Cortex of kidney (tissue), 1 donor: Measurements from ENCODE around the gene NRCAM.

Experiments used
- DNase-seq: peaks from one replicate; lab custom pipeline; 2025; lab: John Stamatoyannopoulos, UW

Gene NRCAM

GRCh38 chr7:108248418-108248817, 207.8 kb downstream of the NRCAM start:
- no peak for DNase-seq

GRCh38 chr7:108247614-108248013, 208.6 kb downstream of the NRCAM start:
- DNase-seq: no peak

DNA sequence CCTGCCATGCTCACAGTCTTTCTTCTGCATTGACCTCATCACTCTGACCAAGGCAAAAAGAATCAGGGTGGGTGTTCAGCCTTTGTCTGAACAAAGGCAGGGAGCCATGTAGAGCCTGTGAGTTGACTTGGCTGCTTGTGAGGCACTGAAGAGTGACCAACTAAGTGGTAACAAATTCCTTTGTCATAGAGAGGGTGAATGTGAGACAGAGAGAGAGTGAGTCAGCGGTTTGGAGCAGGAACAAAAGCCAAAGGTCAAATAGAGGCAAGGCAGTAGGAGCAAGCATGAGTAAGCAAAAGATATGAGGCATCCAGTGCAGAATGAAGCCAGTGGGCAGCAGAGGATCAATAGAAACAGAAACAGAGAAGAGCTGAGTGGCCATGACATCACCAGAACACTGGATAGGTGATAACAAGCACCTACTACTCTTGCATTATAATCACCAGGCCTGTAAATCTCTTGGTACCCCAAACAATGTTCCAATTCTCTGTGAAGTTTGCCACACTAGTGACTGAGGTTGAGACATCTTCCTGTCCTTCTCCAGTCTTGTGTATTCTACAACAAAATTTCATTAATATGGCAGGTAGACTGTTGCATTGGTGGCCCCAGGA, 209.9 kb downstream of the NRCAM start:
- no peak for DNase-seq

DNA sequence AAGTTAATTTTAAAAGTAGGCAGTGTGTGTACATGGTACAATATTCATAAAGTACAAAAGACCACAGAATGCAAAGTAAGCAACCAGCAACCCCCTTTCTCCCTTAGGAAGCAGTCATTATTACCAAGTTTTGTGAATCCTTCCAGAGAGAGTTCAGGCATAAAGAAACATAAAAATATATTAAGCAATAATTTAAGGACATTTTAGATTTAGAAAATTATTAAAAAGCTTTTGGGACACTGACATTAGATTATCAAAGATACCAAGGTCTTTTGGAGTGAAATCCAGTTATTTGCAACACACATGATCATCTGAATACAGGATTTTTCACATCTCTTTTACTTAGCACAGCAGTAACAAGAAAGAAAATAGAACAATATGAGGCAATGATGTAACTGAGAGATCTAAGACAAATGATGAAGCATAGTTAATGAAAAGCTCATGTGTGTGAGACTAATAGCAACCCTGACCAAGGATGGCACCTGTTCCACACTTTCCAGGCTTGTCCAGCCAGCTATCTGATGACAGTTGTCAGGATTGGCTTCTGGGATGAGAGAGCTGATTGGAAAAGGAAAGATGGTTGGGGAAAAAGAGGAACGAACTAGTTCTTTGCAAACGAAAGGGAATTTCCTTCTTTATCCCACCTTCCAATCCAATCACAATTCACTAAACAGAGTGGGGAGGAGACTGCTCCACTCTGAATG, 210.6 kb downstream of the NRCAM start:
- DNase-seq: no peak

GRCh38 chr7:108244110-108244509, 212.1 kb downstream of the NRCAM start:
- DNase-seq: no peak

DNA sequence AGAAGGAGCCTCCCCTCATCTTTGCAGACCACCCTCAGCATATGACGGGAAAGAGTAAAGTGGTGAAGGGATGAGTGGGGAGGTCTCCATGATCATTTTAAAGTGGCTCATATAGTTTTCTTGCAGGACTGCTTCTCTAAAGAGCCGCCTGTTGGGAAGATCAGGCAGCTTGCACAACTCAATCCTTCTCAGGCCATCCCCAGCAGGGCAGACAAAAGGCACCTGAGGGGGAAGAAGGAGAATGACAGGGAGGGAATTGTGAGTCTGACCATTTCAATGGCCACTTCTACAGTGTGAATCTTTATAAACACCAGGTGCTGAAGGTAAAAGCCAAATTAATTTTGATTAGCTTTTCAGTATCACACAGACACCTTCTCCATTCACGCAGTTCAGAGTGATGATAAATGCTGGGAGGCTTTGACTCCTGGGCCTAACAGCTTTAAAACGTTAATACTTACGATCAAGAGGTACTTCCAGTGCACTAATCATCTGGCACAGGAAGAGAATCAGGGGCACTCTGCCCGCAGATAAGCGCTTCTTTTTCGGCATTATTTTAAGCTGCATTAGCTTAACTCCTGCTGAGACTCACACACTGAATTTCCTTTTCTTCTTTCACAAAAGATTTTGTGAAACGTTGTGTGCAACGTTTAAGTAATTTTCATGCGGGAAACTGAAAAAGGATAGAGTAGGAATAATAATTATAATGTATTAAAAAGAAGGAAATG, 216.6 kb downstream of the NRCAM start:
- no peak for DNase-seq

- DNase-seq: no peak
Observed at GRCh38 chr7:108236681-108237415, 219.4 kb downstream of the NRCAM start.

DNA sequence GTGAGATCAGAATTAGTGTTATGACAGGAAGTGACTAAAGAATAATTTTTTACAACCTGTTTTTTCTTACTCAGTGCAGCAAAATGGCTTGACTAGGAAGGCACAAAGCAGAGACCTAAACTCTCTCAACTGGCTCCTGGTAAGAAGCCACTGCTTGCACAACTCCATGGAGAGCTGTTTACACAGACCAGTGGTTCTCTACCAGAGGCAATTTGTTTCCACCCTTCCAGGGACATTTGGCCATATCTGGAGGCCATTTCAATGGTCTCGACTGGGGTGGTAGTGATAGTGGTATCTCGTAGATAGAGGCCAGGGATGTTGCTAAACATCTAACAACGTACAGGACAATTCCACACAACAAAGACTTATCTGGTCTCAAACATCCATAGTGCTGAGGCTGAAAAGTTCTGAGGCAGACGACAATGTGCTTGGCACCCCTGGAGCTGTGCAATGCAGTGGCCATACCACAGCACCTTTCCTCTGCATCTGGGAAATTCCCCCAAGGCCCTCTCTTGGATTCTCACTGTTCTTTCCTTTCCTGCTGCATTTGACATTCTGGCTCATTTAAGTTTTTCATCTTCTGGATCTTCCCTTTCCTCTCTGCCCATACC, 220.7 kb downstream of the NRCAM start:
- no peak for DNase-seq

GRCh38 chr7:108234971-108235450, 221.2 kb downstream of the NRCAM start:
- no peak for DNase-seq

- no peak for DNase-seq
Observed at GRCh38 chr7:108234281-108234680, 222.0 kb downstream of the NRCAM start.

GRCh38 chr7:108232076-108232475, 224.2 kb downstream of the NRCAM start:
- DNase-seq: no peak

DNA sequence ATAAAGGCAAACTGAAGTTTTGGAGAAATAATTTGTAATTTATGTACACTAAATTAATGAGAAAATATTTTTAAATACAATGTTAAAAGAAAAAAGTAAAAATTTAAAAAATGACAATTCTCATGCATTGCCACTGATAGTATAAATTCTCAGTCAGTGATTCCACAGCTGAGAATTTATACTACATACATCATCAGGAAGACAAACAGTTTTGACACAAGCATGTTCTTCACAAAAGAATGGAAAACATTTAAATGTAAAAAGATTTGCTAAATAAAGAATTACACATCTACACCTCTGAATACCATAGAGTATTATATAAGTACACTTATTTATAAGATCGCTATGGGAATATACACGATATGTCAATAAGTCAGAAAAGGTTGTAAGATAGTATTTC, 225.0 kb downstream of the NRCAM start:
- no peak for DNase-seq

DNA sequence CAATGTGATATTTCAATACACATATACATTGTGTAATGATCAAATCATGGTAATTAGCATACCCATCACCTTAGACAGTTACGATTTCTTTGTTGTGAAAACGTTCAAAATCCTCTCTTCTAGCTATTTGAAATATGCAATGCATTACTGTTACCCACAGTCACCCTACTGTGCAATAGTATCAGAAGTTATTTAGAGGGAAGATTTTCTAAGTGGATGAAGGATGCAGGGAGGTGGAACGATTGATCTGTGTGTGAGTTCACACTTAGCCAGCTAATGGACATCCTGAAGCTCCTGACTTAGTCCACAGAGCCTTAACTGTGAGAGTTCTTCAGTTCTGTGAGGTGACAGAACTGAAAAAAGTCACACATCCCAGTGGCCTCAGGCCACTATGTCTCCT, 228.9 kb downstream of the NRCAM start:
- no peak for DNase-seq

DNA sequence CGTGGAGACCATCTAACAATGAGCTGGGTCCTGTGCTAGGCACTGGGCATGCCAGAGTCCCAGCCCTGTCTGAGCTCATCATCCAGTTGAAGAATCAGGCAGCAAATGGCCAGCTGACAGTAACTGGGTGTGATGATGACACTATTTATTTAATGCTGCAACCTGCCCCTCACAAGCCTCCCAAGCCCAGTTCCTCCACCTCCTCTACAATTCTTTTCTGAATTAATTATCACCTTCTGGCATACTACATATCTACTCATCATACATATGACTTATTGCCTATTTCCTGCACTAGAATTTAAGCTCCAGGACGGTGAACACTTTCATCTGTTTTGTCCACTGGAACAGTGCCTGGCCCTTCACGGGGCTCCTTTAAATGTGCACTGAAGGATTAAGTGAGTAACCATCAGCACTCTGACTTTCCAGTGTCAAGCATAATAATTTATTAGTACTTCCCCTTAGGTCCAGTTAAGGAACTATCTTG, 229.4 kb downstream of the NRCAM start:
- DNase-seq: no peak

- no peak for DNase-seq
Observed at GRCh38 chr7:108225531-108226181, 230.6 kb downstream of the NRCAM start.

DNA sequence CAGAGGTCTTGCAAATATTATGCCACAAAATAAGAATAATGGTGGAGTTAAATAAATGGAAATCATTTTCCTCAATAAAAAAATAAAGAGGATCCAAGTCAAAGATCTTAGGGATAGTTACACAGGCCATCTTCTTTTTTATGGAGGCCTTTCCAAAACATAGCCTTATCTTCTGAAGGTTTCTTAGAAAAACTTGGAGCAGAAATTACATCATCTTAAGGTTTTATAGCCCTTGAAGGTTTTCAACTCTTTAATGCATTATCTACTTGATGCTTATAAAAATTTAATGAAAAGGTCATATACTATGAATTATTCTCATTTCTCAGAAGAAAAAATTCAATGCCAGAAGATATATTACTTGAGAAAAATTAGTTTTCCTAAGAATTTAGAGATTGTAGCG, 231.8 kb downstream of the NRCAM start:
- DNase-seq: no peak

- DNase-seq: no peak
Observed at GRCh38 chr7:108222236-108222892, 233.9 kb downstream of the NRCAM start.

GRCh38 chr7:108211382-108212201, 244.6 kb downstream of the NRCAM start:
- no peak for DNase-seq

- no peak for DNase-seq
Observed at GRCh38 chr7:108210796-108211195, 245.4 kb downstream of the NRCAM start.

- DNase-seq: no peak
Observed at GRCh38 chr7:108205311-108205710, 250.9 kb downstream of the NRCAM start.
